NCI-H2171 (cell line): ENCODE measurements around the gene CAPN10.
"Not testable (repeated sequence)": the region's sequence is repeated elsewhere in the genome, so short reads cannot be mapped to it uniquely, and the experiment has no call there.

Source experiments
- DNase-seq: peaks from one replicate; lab custom pipeline; 2025; lab: John Stamatoyannopoulos, UW

The CAPN10 gene

DNA sequence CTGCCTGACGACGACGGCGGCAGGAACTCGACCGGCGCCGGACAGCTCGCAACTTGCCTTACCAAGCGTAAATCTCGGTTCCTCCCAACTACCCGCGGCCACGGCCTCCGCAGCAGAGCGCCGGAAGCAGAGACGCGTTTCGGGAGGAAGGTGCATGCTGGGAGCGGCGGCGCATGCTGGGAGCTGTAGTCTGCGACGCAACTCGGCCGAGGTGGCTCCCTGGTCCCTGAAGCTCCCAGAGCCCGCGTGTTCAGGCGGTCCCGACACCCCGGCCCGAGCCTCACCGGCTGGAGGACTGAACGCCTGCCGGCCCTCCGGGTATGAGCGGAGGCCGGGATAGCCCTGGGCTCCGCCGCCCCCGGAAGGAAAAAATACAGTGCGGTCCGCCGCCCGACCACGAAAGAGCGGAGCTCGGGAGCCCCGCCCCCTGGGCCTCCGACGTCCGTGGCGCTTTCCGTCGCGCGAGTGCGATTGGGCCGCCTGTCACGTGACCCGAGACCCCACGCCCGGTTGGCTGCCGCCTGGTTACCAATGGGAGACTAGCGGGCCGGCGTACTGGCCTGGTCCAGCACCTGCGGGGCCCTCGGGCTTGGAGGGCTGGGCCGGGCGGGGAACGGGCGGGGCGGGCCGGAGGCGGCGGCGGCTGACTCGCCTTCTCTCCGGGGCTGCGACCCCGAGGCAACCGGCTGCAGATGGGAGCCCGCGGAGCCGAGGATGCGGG lies at the start of gene CAPN10:
Gene CAPN10, plus strand, starts transcription at position 537 of the 721 bp plus-strand sequence. Its CDS starts 178 bp downstream, at position 715.
- DNase-seq = peak; percentile 82

- DNase-seq = no peak
Measured at GRCh38 chr2:240538031-240538780, 48.3 kb upstream of the CAPN10 start.

- DNase-seq = not testable (repeated sequence)
Measured at GRCh38 chr2:240539101-240539500, 47.4 kb upstream of the CAPN10 start.

GRCh38 chr2:240539906-240540305 lies 46.6 kb upstream of the CAPN10 start:
- no peak for DNase-seq

- no peak for DNase-seq
Measured at GRCh38 chr2:240551288-240551687, 35.2 kb upstream of the CAPN10 start.

DNA sequence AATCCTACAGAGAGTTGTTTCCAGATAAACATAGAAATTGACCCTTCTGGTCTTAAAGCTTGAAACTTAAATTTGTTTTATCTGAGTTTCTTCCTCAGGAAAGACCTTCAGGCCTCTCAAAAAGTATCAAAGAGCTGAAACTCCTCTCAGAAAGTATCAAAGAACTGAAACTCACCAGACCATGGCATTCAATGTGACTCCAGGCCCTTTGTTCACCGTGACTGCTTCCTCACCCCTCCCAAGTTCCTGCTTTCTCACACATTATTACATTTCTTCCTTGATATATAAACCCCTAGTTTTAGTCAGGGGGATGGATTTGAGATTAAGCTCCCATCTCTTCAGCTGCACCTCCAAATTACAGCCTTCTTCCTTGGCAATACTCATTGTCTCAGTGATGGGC lies 34.7 kb upstream of the CAPN10 start:
- DNase-seq = no peak

DNA sequence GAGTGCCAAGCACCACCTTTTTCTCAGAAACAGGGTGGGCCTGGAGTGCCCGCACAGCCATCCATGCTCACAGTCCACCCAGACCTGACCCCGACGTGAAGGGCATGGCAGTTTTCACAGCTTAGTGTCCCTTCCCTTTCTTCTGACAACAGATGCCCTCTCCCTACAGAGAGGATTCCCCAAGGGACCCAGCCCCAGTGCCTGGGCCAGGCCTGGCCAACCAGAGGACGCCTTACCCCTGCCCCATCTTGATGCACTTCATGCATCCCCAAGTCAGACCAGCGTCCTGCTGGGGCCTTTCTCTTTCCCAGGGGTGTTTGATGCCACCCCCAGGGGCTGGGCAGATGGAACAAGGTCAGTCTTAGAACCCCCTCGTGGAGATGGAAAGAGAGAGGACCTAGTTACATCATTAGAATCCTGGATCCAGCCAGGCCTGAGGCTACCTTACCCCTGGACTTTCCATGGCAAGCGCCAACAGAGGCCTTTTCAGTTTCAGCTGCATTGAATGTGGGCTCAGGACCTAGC lies 32.5 kb upstream of the CAPN10 start:
- no peak for DNase-seq

DNA sequence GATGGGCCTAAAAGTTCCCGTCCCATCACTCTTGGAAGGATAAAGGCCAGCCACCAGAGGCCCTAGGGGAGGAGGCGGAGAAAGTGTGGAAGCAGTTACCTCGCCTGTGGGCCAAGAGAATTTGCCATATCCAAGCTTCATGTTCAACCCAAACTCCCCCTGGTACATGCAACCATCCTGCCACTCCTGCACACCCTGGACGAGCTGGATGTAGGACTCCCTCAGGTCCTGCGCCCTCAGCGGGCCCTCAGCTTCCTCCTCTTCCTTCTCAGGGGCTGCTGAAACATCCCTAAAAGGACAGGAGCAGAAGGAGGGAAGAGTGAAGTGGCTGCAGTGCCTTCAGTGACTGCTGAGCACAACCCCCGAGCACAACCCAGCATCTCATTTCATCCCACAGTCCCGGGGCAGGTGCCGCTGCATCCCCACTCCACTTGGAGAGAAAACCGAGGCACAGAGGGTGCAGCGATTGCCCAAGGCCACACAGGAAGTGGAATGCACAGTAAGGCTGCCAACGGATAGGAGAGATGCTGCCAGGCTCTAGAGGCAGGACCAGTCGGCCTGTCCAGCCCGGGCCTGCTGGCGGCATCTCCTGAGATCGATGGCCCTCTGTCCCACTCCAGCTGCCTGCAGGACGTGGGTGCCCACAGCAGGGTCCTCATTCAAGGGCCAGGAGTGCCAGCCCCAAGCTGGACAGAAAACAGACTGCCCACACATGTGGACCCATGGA lies 31.6 kb upstream of the CAPN10 start:
- DNase-seq = no peak

GRCh38 chr2:240555541-240556250 lies 30.8 kb upstream of the CAPN10 start:
- DNase-seq = no peak

DNA sequence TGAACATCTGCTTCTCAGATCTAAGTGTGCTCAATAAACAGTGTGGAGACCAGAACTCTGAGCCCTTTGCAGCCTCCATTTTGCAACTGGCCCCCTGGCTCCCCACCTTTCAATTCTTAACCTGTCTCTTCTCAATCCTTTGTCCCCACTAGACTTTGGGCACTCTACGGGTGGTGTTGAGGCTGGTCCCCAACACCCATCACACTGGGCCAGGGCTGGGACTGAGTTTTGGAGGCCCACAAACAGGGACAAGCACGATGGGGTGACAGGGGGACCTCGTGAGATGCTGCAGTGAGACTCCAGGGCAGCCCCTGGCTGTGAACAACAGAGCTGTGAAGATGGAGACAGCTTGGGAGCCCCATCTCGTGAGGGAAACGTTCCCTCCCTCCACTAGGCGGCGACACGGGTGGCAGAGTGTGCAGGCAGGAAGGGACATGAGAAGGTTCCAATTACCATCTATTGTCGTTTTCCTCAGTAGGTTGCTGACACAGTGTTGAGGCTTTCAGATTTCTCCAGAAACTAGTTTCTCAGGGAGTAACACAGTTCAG lies 29.9 kb upstream of the CAPN10 start:
- DNase-seq = no peak

- DNase-seq = no peak
Measured at GRCh38 chr2:240557101-240557751, 29.3 kb upstream of the CAPN10 start.

DNA sequence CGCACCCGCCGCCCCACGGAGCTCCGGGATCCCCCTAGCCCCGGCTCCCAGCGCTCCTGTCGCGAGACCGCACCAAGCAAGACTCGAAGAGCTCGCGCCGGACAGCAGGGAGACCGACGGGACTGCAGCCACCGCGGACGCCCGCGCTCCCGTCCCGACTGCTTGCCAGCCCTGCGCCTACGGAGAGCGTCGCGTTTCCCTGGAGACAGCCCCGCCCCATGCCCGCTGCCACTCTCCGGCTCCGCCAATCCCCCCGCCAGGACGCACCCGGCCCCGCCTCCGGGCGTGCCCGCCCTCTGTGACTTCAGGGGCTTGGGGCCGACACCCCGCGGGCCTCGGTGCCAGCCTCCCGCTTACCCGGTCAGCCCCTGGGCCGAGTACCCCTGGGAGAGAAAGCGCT lies 28.7 kb upstream of the CAPN10 start, which contains the start of gene ANKMY1:
Gene ANKMY1, minus strand, starts transcription at position 181 of the 400 bp plus-strand sequence. CDS start 653 bp downstream, outside the sequence.
- DNase-seq = no peak

DNA sequence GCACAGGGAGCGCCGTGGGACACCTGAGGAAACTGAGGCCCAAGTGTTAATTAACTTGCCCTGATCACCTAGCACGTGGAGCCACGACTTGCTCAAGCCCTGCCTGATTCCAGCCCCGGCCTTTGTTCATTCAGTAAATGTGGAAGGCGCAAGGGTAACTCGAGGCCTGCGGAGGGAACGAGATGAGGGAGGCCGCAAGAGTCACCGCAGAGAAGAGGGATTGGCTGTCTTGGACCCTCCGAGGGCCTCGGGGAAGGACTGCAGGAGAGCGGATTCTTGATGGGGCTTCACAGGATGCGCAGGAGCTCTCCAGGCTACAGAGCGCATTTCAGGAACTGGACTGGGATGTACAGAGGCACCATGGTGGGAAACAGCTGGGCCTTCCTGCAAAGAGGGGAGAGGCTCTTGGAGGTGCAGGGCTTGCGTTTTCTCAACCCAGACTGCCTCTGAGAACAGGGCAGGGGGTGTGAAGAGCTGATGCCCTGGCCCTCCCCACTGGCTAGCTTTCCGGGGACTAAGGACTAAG lies 28.2 kb upstream of the CAPN10 start:
- no peak for DNase-seq

GRCh38 chr2:240559286-240559685 lies 27.2 kb upstream of the CAPN10 start:
- no peak for DNase-seq

DNA sequence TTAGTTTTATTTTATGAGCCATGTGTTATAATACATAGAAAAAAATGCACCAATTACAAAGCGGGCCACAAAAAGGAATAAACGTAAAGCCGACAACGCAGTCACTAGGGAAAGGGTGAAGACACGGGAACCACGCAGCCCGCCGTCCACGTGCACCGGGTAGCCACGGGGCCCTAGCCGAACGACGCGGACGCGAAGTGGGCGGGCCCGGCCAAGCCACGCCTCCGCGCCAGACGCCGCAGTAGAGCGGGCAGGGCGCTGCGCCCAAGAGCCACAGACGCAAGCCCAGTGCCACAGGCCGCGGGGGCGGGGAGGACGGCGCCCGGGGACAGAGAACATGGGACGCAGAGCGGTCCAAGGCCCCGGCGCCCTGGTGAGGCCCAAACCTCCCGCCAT lies 26.5 kb upstream of the CAPN10 start, which contains the start of gene DUSP28:
Gene DUSP28, plus strand, starts transcription at position 274 of the 396 bp plus-strand sequence. CDS start 328 bp downstream, outside the sequence.
- DNase-seq = peak; percentile 61

DNA sequence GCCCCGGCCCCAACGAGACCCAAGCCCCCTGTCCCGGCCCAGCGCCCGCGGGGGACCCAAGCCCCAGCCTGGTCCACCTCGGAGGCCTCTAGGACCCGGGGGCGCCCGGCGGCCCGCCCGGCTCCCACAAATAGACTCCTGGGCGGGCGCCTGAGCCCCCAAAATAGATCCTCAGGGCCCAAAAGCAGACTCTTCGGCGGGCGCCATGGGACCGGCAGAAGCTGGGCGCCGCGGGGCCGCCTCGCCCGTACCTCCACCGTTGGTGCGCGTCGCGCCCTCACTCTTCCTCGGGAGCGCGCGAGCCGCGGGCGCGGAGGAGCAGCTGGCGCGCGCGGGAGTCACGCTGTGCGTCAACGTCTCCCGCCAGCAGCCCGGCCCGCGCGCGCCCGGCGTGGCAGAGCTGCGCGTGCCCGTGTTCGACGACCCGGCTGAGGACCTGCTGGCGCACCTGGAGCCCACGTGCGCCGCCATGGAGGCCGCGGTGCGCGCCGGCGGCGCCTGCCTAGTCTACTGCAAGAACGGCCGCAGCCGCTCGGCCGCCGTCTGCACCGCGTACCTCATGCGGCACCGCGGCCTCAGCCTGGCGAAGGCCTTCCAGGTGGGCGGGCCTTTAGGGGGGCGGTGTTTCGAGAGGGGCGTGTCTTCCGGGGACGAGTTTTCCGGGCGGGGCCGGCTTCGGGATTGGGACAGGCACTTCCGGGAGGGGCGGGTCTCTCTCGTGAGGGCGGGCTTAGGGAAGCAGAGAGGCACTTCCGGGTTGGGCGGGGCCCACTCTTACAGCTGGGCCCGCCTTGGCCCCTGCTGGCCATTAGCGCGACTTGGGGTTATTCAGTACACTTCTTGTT lies 25.8 kb upstream of the CAPN10 start:
- DNase-seq = peak; percentile 84

DNA sequence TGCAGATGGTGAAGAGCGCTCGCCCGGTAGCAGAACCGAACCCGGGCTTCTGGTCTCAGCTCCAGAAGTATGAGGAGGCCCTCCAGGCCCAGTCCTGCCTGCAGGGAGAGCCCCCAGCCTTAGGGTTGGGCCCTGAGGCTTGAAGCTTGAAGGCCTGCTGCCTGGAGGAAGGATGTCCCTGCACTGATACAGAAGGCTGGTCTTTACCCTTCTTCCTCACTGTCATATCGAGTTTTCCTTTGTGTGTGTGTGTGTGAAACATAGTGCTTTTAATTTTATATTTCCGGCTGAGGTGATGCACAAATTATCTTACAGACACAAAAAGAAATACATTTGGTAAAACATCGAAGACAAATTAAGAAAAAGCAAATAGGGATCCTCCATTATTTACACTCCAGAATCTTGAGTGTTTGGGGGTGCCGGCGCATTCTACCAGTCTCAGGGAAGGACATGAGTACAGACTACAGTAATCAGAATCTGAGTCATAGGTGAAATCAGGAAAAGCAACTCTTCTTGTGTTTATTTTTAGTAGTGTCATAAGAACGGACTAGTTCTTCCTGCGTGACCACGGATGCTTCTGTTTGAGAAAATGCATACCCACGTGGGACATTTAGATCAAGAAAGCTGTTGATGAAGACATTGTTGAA lies 25.1 kb upstream of the CAPN10 start:
- DNase-seq = no peak

DNA sequence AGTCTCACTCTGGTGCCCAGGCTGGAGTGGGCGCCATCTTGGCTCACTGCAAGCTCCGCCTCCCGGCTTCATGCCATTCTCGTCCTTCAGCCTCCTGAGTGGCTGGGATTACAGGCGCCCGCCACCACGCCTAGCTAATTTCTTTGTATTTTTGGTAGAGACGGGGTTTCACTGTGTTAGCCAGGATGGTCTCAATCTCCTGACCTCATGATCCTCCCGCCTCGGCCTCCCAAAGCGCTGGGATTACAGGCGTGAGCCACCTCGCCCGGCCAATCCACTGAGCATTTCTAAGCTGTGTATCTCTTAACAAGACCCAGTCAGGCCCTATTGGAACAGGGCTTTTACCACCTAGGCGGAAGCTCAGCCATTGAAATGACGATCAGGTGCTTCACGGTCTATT lies 23.3 kb upstream of the CAPN10 start:
- not testable (repeated sequence) for DNase-seq

GRCh38 chr2:240563951-240564560 lies 22.5 kb upstream of the CAPN10 start:
- no peak for DNase-seq
